ENCODE data around the gene CNIH2. TPM values are rescaled to one million over a fixed set of nuclear protein-coding genes. Genes with fewer than 3 reads are reported as not detected.

The CNIH2 gene
- total RNA-seq, 4 donors from 2014 or later, result not detected

DNA sequence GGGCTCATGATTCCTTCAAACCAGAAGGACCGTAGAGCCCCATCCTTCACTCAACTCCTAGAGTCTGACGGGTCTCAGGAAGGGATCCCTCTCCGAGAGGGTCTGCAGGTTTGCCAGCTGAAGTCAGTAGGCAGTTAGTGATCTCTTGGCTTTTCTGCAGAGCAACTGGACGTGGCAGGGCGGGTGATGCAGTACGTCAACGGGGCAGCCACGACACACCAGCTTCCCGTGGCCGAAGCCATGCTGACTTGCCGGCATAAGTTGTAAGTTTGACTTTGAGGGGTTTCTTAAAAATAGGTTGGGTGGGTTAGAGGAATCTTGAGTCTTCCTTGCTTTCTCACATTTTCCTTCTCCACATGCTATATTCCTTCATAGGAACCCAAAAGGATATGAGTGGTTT, 42.8 kb upstream of the CNIH2 start:
- ATAC-seq (ENCODE audit: low FRiP score) (no peak), DNase-seq (ENCODE audit: low spot score) (no peak)
- TF ChIP-seq, protein P1, sequence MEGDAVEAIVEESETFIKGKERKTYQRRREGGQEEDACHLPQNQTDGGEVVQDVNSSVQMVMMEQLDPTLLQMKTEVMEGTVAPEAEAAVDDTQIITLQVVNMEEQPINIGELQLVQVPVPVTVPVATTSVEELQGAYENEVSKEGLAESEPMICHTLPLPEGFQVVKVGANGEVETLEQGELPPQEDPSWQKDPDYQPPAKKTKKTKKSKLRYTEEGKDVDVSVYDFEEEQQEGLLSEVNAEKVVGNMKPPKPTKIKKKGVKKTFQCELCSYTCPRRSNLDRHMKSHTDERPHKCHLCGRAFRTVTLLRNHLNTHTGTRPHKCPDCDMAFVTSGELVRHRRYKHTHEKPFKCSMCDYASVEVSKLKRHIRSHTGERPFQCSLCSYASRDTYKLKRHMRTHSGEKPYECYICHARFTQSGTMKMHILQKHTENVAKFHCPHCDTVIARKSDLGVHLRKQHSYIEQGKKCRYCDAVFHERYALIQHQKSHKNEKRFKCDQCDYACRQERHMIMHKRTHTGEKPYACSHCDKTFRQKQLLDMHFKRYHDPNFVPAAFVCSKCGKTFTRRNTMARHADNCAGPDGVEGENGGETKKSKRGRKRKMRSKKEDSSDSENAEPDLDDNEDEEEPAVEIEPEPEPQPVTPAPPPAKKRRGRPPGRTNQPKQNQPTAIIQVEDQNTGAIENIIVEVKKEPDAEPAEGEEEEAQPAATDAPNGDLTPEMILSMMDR (IDR thresholded peaks at IDR 0.05), result no peak

GRCh38 chr11:66237867-66238266, 40.1 kb upstream of the CNIH2 start:
- ATAC-seq (ENCODE audit: low FRiP score), result no peak
- TF ChIP-seq, protein P1 (IDR thresholded peaks at IDR 0.05), result no peak
- no peak for DNase-seq (ENCODE audit: low spot score)

DNA sequence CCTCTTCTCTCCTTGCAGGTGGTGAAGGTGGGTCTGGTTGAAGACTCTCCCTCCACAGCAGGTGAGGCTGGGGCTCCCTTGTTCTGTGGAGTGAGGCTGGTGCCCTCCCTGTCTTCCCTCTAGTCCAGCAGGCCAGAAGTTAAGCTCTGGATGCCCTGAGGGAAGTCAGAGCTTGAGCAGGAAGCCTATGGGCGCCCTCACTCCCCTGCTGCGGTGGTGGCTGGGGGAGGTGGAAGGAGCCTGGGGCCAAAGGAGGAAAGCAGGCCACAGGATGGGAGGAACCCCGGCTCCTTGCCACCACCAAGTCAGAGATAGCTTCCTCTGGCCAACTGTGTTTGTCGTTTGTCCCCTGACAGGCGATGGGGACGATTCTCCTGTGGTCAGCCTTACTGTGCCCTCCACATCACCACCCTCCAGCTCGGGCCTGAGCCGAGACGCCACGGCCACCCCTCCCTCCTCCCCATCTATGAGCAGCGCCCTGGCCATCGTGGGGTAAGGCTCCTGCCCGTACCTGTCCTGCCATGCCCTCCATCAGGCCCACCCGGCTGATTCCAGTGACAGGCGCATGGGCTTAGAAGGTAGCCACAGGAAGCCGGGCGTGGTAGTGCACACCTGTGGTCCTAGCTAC, 39.1 kb upstream of the CNIH2 start:
- TF ChIP-seq, protein P1 (IDR thresholded peaks at IDR 0.05), result no peak
- no peak for DNase-seq (ENCODE audit: low spot score)
- no peak for ATAC-seq (ENCODE audit: low FRiP score)

DNA sequence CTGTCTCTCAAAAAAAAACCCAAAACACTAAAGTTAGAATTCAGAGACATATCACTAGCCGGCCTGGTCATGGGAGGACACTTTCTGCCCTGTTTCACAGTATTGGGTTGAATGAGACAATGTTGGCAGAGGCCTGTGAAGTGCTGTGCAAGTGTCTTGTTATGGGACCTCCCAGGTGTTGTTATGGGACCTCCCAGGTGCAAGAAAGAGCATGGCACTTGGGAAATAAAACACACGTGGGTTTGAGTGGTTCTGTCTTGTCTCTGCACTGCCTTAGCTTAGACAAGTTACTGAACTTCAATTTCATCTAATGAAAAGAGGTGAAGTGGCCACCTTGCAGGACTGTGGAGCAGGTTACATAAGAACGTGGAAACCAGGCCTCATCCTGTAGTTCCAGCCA, 38.5 kb upstream of the CNIH2 start:
- DNase-seq (ENCODE audit: low spot score) (no peak), ATAC-seq (ENCODE audit: low FRiP score) (no peak)
- TF ChIP-seq, protein P1 (IDR thresholded peaks at IDR 0.05), result no peak

GRCh38 chr11:66239998-66240780, 37.8 kb upstream of the CNIH2 start:
- TF ChIP-seq, protein P1 (IDR thresholded peaks at IDR 0.05), result no peak
- no peak for ATAC-seq (ENCODE audit: low FRiP score)
- DNase-seq (ENCODE audit: low spot score), result no peak

GRCh38 chr11:66240781-66241136, 37.2 kb upstream of the CNIH2 start:
- TF ChIP-seq, protein P1 (IDR thresholded peaks at IDR 0.05), result no peak

More at GRCh38 chr11:66240781-66241136, 37.2 kb upstream of the CNIH2 start:
- ATAC-seq (ENCODE audit: low FRiP score) (no peak), DNase-seq (ENCODE audit: low spot score) (no peak)

Measured in omental fat pad (tissue), 4 donors.